GM10248 (cell line): ENCODE data around the gene NPTXR.

Source experiments
- CTCF ChIA-PET: fragments of 300-600 bp; sonication (Branson Sonifier 250); formaldehyde crosslinking; extraction: SDS; loops from one replicate; lab custom pipeline; 2021; ENCODE audit warnings: antibody characterized with exemption; lab: Yijun Ruan, JAX
- POLR2A ChIA-PET: fragments of 350-650 bp; sonication (Branson Sonifier 250); formaldehyde crosslinking; extraction: SDS; loops from one replicate; lab custom pipeline; 2020; ENCODE audit warnings: antibody characterized with exemption; lab: Yijun Ruan, JAX
- DNase-seq: peaks from one replicate; pipeline ENCODE4 v3.0.0; 2012; ENCODE audit errors: extremely low spot score
- TF ChIP-seq, protein P1 (sequence below): IDR thresholded peaks from 2 replicates; pipeline ENCODE4 v1.5.1; 2012; ENCODE audit warnings: mild to moderate bottlenecking, low read depth; ENCODE audit errors: extremely low read depth, missing control alignments, control extremely low read depth

The NPTXR gene

DNA sequence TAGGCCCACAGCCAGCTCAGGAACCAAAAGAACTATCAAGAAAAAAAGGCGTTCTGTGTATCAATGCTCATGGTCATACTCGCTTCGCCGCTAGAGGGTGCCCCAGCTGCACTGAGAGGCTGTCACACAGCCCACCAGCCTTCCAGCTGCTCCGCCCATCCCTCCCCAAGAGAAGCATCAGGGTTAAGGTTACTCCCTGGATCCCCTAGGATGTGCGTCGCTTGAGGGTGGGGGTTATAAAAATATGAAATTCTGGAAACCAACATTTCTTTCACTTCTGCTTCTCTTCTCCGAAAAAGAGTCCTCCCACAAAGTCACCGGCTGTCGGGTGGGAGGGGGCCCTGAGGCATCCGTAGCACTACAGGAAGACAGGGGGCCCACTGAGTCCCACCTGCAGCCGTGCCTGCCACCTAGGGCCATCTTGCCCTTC, 26.5 kb upstream of the NPTXR start:
- POLR2A ChIA-PET = interaction anchor here (0.5 kb wide), 1 partner anchor 448 kb away, joined by 3 read pairs; no protein-coding TSS in a partner anchor
- TF ChIP-seq, protein P1, sequence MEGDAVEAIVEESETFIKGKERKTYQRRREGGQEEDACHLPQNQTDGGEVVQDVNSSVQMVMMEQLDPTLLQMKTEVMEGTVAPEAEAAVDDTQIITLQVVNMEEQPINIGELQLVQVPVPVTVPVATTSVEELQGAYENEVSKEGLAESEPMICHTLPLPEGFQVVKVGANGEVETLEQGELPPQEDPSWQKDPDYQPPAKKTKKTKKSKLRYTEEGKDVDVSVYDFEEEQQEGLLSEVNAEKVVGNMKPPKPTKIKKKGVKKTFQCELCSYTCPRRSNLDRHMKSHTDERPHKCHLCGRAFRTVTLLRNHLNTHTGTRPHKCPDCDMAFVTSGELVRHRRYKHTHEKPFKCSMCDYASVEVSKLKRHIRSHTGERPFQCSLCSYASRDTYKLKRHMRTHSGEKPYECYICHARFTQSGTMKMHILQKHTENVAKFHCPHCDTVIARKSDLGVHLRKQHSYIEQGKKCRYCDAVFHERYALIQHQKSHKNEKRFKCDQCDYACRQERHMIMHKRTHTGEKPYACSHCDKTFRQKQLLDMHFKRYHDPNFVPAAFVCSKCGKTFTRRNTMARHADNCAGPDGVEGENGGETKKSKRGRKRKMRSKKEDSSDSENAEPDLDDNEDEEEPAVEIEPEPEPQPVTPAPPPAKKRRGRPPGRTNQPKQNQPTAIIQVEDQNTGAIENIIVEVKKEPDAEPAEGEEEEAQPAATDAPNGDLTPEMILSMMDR = peak; percentile 93

DNA sequence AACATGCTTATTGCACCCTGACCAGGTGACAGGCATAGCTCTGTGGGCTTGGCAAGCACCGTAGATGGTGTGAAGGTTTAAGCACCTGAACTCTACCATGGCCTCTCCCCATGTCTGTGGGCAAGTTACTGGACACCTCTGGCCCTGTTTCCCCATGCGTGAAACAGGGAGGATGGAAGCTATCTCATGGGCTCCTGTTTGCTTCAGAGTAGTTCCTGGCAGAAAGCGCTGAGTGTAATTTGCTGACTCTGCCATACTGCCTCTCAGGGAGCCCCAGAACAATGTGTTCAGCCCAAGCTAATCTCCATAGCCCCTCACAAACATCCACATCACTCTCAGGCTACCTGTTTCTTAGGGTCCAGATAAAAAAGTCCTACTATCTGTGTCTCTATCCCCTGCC, 25.8 kb upstream of the NPTXR start:
- ChIA-PET POLR2A (no interaction called here), CTCF (interaction anchor here (0.6 to 4.9 kb wide), 65 partner anchors 8 to 659 kb away, joined by 3 to 90 read pairs (median 4); partner anchors contain the start of genes APOBEC3D, CBX7 and RPL3)
- TF ChIP-seq, protein P1 = no peak
- no peak for DNase-seq

More for the DNA sequence above, 26.5 kb upstream of the NPTXR start:
- CTCF ChIA-PET = interaction anchor here (0.6 to 4.9 kb wide), 63 partner anchors 9 to 659 kb away, joined by 3 to 90 read pairs (median 4); partner anchors contain the start of genes APOBEC3B, APOBEC3D, CBX7 and RPL3
- peak; percentile 81 for DNase-seq

DNA sequence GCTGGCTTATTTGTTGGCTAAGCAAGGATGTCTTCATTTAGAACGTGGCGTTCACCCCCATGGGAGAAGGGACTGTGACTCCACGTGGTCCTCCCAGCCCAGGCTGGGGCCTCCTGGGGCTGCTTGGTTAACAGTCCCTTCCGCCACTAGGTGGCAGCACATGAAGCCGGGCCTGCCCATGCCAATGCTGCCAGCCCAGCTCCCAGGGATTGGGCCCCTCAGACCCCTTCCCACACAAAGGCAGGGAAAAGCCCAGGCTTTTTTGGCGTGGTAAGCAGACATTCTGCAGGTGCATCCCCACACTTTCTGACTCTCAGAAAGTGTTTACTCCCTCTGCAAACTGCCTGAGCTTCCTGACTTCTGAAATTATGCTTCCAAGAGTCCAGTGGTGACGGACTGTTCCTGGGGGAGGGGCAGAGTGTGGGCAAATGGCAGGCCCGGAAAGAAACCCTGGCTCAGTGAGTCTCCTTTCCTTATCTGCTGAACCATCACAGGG, 25.1 kb upstream of the NPTXR start:
- TF ChIP-seq, protein P1 = peak; percentile 97
- CTCF ChIA-PET = interaction anchor here (0.7 to 4.9 kb wide), 38 partner anchors 10 to 660 kb away, joined by 3 to 90 read pairs (median 5); no protein-coding TSS in a partner anchor
- POLR2A ChIA-PET = no interaction called here
- peak; percentile 81 for DNase-seq

DNA sequence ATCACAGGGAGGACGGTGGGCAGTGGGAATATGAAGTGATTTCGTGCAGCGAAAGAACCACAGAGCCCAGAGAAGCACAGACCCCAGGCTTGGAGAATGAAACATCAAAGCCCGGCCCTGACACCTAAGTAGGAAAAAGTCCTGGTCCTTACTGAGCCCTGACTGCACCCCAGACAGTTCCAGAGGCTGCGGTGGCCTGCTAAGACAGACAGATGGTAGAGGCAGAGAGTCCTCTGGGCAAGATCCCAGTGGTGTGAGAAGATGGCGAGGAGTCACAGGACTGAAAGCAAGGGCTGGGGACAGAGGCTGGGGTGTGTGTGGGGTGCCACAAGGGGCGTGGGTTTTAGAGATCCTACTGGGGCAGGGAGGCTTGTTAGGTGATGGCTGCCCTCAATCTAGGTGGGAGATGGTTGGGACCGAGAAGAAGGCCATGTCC, 24.5 kb upstream of the NPTXR start:
- DNase-seq = no peak
- TF ChIP-seq, protein P1 = no peak
- ChIA-PET CTCF (interaction anchor here (0.8 to 4.9 kb wide), 12 partner anchors 9 to 449 kb away, joined by 3 to 90 read pairs (median 8); no protein-coding TSS in a partner anchor), POLR2A (no interaction called here)

DNA sequence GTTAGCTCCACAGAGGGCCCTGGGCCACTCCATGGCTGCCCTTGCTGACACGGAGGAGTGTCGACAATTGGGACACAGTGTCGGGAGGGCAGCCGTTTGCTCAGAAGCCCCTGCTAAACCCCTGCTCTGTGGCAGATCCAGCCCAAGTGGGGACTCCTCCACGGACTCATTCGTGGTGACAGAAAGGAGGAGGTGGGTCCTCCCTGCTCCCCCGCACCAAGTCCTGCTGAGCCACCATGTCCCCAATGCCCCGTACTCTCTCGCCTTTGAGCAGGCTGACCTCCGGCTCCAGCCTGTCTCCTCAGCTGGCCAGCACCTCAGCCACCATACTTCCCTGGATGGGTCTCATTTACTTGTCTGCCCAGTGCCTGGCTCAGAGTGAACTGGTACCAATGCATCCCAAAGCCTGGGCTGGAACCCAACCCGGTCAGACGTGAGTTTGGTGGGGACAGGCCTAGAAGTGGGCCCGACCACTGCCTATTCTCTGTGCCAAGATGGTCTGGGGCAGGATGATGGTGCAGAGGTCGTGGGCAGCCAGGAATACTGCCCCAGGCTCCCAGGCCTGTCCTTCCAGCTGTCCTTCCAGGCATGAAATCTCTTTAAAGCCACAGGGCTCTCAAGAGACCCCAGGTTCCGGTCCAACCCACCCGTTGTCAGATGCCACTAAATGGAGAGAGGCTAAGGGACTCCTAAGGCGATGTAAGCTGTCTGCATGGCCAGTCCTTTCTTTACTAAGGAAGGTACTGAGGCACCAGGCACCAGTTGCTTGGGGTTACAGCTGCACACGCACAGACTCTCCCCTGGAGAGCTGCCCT, 23.9 kb upstream of the NPTXR start:
- no peak for DNase-seq
- ChIA-PET CTCF (interaction anchor here (0.8 to 4.9 kb wide), 7 partner anchors 9 to 136 kb away, joined by 3 to 90 read pairs (median 5); no protein-coding TSS in a partner anchor), POLR2A (no interaction called here)
- TF ChIP-seq, protein P1 = no peak

DNA sequence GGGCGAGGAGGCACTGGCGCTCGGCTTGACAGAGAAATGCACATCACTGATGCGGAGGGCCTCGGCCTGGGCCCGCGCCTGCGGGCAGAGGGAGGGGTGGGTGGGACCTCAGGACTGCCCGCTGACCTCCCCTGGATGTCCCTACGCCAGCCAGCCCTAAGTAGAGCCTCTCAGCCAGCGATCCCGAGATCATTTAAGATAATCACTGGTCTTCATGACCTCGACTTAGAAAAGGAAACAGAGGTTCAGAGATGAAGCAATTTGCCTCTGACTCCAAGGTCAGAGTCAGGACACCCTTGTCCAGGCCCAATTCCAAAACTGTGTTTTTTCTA, 23.3 kb upstream of the NPTXR start:
- POLR2A ChIA-PET = no interaction called here
- no peak for DNase-seq
- TF ChIP-seq, protein P1 = no peak
- CTCF ChIA-PET = interaction anchor here (4.9 kb wide), 1 partner anchor 137 kb away, joined by 90 read pairs; no protein-coding TSS in a partner anchor
